Neural crest cell (in vitro differentiated cells): ENCODE measurements around the gene SYTL3. TPM values are rescaled to one million over a fixed set of nuclear protein-coding genes. Genes with fewer than 3 reads are reported as not detected.

ENCODE experiments used
- DNase-seq: peaks from one replicate; pipeline ENCODE4 v3.0.0; 2021; ENCODE audit warnings: low read depth, mixed read lengths, low spot score
- H3K27ac Mint-ChIP-seq: one replicate; pipeline ENCODE4 v1.8.0; 2021; ENCODE audit warnings: mild to moderate bottlenecking, mixed read lengths; ENCODE audit not compliant: unreplicated experiment
- H3K27me3 Mint-ChIP-seq: 2 replicates; pipeline ENCODE4 v1.8.0; 2021; ENCODE audit warnings: low read depth, mild to moderate bottlenecking, mixed read lengths
- H3K36me3 Mint-ChIP-seq: 2 replicates; pipeline ENCODE4 v1.8.0; 2021; ENCODE audit warnings: low read depth, mild to moderate bottlenecking, mixed read lengths
- H3K4me1 Mint-ChIP-seq: 2 replicates; pipeline ENCODE4 v1.8.0; 2021; ENCODE audit warnings: mixed read lengths
- H3K4me3 Mint-ChIP-seq: one replicate; pipeline ENCODE4 v1.8.0; 2021; ENCODE audit warnings: mild to moderate bottlenecking, mixed read lengths
- H3K9me3 Mint-ChIP-seq: 2 replicates; pipeline ENCODE4 v1.8.0; 2021; ENCODE audit warnings: mixed read lengths
- total RNA-seq: library from RNA; stranded (reverse); gene quantifications from 2 replicates; pipeline ENCODE4 v1.2.1, GENCODE V29; 2021
- TF ChIP-seq, protein P1 (sequence below): fragments of 200-600 bp; sonication (generic); conservative IDR thresholded peaks from 2 replicates; pipeline ENCODE4 v1.5.0; 2021; ENCODE audit warnings: antibody characterized with exemption, mild to moderate bottlenecking

SYTL3 gene
- total RNA-seq, 1 donor from 2014 or later = 0.28 TPM

DNA sequence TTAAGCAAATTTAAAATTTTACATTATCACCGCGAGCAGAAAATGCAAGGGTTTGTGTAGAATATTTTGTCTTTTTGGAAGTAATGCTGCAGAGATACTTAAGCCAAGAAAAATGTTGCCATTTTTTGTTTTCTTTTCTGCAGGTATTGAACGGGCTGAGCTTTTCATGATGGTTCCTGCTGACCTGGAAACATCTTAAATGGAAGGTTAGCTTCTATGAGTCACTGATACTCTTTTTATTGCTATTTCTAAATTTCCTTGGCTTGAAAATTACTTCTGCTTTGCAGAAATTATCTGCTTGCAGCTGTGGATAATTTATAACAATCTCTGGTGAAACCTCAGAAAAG, 12.7 kb downstream of the SYTL3 start:
- peaks cover 5% of the 10 kb centered on the region for H3K4me1 Mint-ChIP-seq
- DNase-seq = no peak
- no peaks in the 10 kb centered on the region for H3K36me3 Mint-ChIP-seq
- peaks cover 47% of the 10 kb centered on the region for H3K27me3 Mint-ChIP-seq
- H3K9me3 Mint-ChIP-seq = no peaks in the 10 kb centered on the region
- TF ChIP-seq, protein P1, sequence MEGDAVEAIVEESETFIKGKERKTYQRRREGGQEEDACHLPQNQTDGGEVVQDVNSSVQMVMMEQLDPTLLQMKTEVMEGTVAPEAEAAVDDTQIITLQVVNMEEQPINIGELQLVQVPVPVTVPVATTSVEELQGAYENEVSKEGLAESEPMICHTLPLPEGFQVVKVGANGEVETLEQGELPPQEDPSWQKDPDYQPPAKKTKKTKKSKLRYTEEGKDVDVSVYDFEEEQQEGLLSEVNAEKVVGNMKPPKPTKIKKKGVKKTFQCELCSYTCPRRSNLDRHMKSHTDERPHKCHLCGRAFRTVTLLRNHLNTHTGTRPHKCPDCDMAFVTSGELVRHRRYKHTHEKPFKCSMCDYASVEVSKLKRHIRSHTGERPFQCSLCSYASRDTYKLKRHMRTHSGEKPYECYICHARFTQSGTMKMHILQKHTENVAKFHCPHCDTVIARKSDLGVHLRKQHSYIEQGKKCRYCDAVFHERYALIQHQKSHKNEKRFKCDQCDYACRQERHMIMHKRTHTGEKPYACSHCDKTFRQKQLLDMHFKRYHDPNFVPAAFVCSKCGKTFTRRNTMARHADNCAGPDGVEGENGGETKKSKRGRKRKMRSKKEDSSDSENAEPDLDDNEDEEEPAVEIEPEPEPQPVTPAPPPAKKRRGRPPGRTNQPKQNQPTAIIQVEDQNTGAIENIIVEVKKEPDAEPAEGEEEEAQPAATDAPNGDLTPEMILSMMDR = no peak
- no peak overlapping the region for H3K27ac Mint-ChIP-seq
- H3K4me3 Mint-ChIP-seq = no peak overlapping the region

DNA sequence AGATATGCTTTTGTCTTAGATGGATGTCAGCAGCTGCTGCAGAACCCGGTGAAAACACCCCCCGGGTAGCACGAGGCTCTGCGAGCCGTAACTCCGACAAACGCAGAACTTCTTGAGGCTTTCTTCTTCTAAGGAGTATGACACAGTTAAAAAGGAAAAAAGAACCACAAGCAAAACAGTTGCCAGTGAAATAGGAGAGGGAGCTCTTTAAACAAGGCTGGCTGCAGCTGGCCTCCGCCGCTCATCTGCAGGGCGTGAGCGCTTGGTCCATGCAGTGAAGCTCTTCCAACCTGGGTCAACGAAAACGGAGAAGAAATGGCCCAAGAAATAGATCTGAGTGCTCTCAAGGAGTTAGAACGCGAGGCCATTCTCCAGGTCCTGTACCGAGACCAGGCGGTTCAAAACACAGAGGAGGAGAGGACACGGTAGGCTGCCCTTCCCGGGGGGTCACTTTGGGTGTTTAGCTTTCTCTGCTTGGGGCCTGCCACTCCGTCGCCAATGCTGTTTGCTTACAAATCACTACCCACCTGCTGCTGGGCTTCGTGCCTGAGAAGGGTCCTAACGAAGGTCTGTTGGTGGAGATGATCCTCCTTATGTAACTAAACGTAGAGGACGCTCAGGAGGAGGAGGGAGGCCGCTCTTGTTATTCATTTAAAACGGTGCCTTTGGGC, 13.2 kb downstream of the SYTL3 start:
- no peaks in the 10 kb centered on the region for H3K36me3 Mint-ChIP-seq
- no peaks in the 10 kb centered on the region for H3K9me3 Mint-ChIP-seq
- H3K27ac Mint-ChIP-seq = no peak overlapping the region
- no peak overlapping the region for H3K4me3 Mint-ChIP-seq
- H3K27me3 Mint-ChIP-seq = peaks cover 49% of the 10 kb centered on the region
- DNase-seq = no peak
- TF ChIP-seq, protein P1 = no peak
- peaks cover 5% of the 10 kb centered on the region for H3K4me1 Mint-ChIP-seq

DNA sequence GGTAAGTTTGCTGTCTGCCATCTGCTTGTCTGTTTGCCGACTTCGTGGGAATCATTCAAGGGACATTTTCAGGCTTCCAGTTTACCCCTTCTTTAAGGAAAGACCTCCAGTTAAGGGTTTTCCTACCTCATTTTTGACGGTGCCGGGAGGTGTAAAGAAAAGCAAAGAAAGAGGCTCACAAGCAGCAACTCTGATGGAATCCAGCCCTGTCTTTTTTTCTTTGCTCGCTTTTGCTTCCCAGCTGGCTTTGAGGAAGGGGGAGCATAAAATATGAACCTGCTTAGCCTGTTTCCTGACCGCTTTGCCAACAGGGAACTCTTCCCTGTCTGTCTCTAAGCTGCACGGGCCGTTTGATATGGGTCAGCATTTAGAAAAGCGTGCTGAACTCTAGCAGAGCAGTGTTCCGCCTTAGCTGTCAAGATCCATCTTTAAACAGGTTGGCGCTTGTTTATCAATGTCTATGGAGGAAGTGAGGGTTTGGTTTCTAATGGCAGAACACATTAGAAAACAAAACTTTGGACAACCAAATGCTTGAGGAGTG, 13.8 kb downstream of the SYTL3 start:
- no peak overlapping the region for H3K27ac Mint-ChIP-seq
- no peak for DNase-seq
- no peak overlapping the region for H3K4me3 Mint-ChIP-seq
- TF ChIP-seq, protein P1 = no peak
- no peaks in the 10 kb centered on the region for H3K36me3 Mint-ChIP-seq
- peaks cover 49% of the 10 kb centered on the region for H3K27me3 Mint-ChIP-seq
- H3K9me3 Mint-ChIP-seq = no peaks in the 10 kb centered on the region
- peaks cover 5% of the 10 kb centered on the region for H3K4me1 Mint-ChIP-seq

DNA sequence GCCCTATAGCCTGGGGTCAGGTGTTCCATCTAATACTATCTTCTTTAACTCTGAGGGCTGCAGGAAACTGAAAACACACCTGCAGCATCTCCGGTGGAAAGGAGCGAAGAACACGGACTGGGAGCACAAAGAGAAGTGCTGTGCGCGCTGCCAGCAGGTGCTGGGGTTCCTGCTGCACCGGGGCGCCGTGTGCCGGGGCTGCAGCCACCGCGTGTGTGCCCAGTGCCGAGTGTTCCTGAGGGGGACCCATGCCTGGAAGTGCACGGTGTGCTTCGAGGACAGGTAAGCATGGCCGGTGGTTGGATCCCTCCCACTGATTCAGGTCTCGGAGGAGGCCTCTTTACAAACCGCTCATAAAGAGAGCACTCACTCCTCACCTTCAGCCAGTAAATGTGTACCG, 15.5 kb downstream of the SYTL3 start:
- H3K27me3 Mint-ChIP-seq = peaks cover 48% of the 10 kb centered on the region
- H3K4me3 Mint-ChIP-seq = no peak overlapping the region
- TF ChIP-seq, protein P1 = no peak
- no peaks in the 10 kb centered on the region for H3K36me3 Mint-ChIP-seq
- H3K9me3 Mint-ChIP-seq = no peaks in the 10 kb centered on the region
- no peak overlapping the region for H3K27ac Mint-ChIP-seq
- peaks cover 5% of the 10 kb centered on the region for H3K4me1 Mint-ChIP-seq
- DNase-seq = no peak

DNA sequence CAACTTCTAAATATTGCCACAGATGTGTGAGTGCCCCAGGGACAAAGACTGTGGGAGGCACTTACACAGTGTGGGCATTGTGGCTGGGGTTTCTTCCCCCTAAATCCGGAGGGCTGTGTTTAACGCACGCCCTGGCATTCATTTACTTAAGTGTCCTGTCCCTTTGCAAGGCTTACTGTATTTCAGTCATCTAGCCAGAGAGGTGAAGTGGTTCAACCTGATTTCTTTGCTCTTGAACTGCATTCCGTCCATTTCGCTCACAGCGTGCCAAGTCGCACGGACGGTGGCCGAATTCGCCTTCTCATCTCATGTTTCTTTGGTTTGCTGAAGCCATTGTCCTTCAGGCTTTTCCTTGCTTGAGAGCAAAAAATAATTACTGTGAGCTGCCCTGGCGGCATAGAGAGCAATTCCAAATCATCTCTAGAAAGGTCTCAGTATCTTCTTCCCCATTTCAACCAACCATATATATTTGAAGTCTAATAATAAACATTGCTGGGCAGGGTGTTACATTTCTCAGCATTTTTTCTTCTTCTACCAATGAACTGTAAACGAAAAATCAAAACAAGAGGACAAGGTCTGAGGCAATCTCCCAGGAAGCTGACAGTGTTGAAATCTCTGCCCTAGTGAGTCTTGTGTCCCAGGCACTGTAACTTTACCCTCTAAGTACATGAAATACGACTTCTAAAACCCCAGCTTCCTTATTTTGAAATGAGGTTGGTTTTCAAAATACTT, 16.9 kb downstream of the SYTL3 start:
- Mint-ChIP-seq H3K9me3 (no peaks in the 10 kb centered on the region), H3K36me3 (no peaks in the 10 kb centered on the region), H3K27me3 (peaks cover 45% of the 10 kb centered on the region), H3K4me3 (no peak overlapping the region), H3K27ac (peak overlapping the region; percentile 52), H3K4me1 (peaks cover 5% of the 10 kb centered on the region)
- TF ChIP-seq, protein P1 = no peak
- DNase-seq = no peak
